ENCODE data around the gene IPPK. TPM values are rescaled to one million over a fixed set of nuclear protein-coding genes. Genes with fewer than 3 reads are reported as not detected.
A peak's percentile ranks its signal among the peaks of the same experiment; 100 is the strongest.

Gene IPPK
- total and polyA plus RNA-seq, 2 donors (not counting 1 experiment from before 2014, with no cell fraction given): 6.8 to 8.7 TPM

DNA sequence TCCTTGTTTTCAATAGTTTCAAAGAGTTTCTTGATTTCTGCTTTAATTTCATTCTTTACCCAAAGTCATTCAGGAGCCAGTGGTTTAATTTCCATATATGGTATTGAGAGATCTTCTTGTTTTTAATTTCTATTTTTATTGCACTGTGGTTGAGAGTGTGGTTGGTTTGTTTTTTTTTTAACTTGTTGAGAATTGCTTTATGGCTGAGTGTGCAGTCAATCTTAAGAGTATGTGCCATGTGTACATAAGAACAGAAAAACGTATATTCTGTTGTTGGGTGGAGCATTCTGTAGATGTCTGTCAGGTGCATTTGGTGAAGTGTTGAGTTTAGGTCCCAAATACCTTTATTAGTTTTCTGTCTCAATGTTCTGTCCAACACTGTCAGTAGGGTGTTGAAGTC is 26.7 kb upstream of the IPPK start:
- no peaks in the 10 kb centered on the region for H3K36me3 ChIP-seq (replicated peaks in 1 of 2; ENCODE audit: control extremely low read depth in 1 of 2, control insufficient read depth in 1 of 2, extremely low read depth in 1 of 2, insufficient read depth in 2 of 2, low read length in 1 of 2)
- DNase-seq (no peak), ATAC-seq (ENCODE audit: low read depth) (no peak)
- POLR2A ChIA-PET: no interaction called here
- no peak overlapping the region for H3K27ac Mint-ChIP-seq
- H3K79me2 ChIP-seq (ENCODE audit: control insufficient read depth, insufficient read depth, low read length): no peaks in the 10 kb centered on the region
- peaks cover 0 to 6% of the 10 kb centered on the region in 2 donors for H3K4me1 ChIP-seq (ENCODE audit: control insufficient read depth in 2 of 2, insufficient read depth in 2 of 2, low read length in 2 of 2)
- H2AFZ ChIP-seq (ENCODE audit: insufficient read depth, low read depth, low read length, poor library complexity, severe bottlenecking): no peak overlapping the region
- H3K27me3 ChIP-seq (replicated peaks in 1 of 4; ENCODE audit: control extremely low read depth in 1 of 4, control insufficient read depth in 3 of 4, insufficient read depth in 4 of 4, low read length in 3 of 4): no peaks in the 10 kb centered on the region
- no peak overlapping the region for H3K9ac ChIP-seq (ENCODE audit: low read length)
- no peak overlapping the region for H3K4me2 ChIP-seq (replicated peaks; ENCODE audit: low read depth, low read length, poor library complexity, severe bottlenecking)
- CTCF ChIA-PET: interaction anchor here (0.7 kb wide), 1 partner anchor 562 kb away, joined by 3 read pairs; no protein-coding TSS in a partner anchor
- no peaks in the 10 kb centered on the region for H3K27me3 Mint-ChIP-seq
- peaks cover 10 to 24% (median 15%) of the 10 kb centered on the region in 3 donors for H3K9me3 ChIP-seq (ENCODE audit: control extremely low read depth in 1 of 3, control insufficient read depth in 2 of 3, insufficient read depth in 1 of 3, low read length in 2 of 3)
- H3K4me3 ChIP-seq (ENCODE audit: control extremely low read depth in 1 of 5, extremely low read depth in 1 of 5, insufficient read depth in 1 of 5, low read depth in 2 of 5, low read length in 4 of 5): no peak overlapping the region
- H3K27ac ChIP-seq (ENCODE audit: low read length in 2 of 2): no peak overlapping the region
- intact Hi-C loops (cut with micrococcal nuclease): no loop called here
- peaks cover 17% of the 10 kb centered on the region for H3K9me3 Mint-ChIP-seq (ENCODE audit: insufficient read depth)
- no peaks in the 10 kb centered on the region for H4K20me1 ChIP-seq (ENCODE audit: control insufficient read depth, insufficient read depth, low read length, poor library complexity, severe bottlenecking)
- peak overlapping the region; percentile 9 for H3K4me3 Mint-ChIP-seq
- WGBS (ENCODE audit: insufficient coverage): 43% methylated on average over 1 of the region's 1 CpG
- H3K4me1 Mint-ChIP-seq: peaks cover 12% of the 10 kb centered on the region
- TF ChIP-seq, protein P1, sequence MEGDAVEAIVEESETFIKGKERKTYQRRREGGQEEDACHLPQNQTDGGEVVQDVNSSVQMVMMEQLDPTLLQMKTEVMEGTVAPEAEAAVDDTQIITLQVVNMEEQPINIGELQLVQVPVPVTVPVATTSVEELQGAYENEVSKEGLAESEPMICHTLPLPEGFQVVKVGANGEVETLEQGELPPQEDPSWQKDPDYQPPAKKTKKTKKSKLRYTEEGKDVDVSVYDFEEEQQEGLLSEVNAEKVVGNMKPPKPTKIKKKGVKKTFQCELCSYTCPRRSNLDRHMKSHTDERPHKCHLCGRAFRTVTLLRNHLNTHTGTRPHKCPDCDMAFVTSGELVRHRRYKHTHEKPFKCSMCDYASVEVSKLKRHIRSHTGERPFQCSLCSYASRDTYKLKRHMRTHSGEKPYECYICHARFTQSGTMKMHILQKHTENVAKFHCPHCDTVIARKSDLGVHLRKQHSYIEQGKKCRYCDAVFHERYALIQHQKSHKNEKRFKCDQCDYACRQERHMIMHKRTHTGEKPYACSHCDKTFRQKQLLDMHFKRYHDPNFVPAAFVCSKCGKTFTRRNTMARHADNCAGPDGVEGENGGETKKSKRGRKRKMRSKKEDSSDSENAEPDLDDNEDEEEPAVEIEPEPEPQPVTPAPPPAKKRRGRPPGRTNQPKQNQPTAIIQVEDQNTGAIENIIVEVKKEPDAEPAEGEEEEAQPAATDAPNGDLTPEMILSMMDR (IDR thresholded peaks at IDR 0.05): no peak
- TF ChIP-seq EZH2 (IDR thresholded peaks at IDR 0.05; ENCODE audit: borderline replicate concordance, insufficient read depth, low read depth, low read length, poor library complexity, severe bottlenecking): no peak

- ChIA-PET CTCF (no interaction called here), POLR2A (no interaction called here)
- Histone ChIP-seq H4K20me1 (ENCODE audit: control insufficient read depth, insufficient read depth, low read length, poor library complexity, severe bottlenecking) (no peaks in the 10 kb centered on the region), H3K27ac (ENCODE audit: low read length in 2 of 2) (no peak overlapping the region), H3K9ac (ENCODE audit: low read length) (no peak overlapping the region), H3K4me3 (ENCODE audit: control extremely low read depth in 1 of 5, extremely low read depth in 1 of 5, insufficient read depth in 1 of 5, low read depth in 2 of 5, low read length in 4 of 5) (no peak overlapping the region), H2AFZ (ENCODE audit: insufficient read depth, low read depth, low read length, poor library complexity, severe bottlenecking) (no peak overlapping the region), H3K36me3 (replicated peaks in 1 of 2; ENCODE audit: control extremely low read depth in 1 of 2, control insufficient read depth in 1 of 2, extremely low read depth in 1 of 2, insufficient read depth in 2 of 2, low read length in 1 of 2) (no peaks in the 10 kb centered on the region), H3K4me2 (replicated peaks; ENCODE audit: low read depth, low read length, poor library complexity, severe bottlenecking) (no peak overlapping the region), H3K4me1 (ENCODE audit: control insufficient read depth in 2 of 2, insufficient read depth in 2 of 2, low read length in 2 of 2) (peaks cover 0 to 3% of the 10 kb centered on the region in 2 donors), H3K27me3 (replicated peaks in 1 of 4; ENCODE audit: control extremely low read depth in 1 of 4, control insufficient read depth in 3 of 4, insufficient read depth in 4 of 4, low read length in 3 of 4) (no peaks in the 10 kb centered on the region), H3K9me3 (ENCODE audit: control extremely low read depth in 1 of 3, control insufficient read depth in 2 of 3, insufficient read depth in 1 of 3, low read length in 2 of 3) (peaks cover under 1 to 29% (median 15%) of the 10 kb centered on the region in 3 donors), H3K79me2 (ENCODE audit: control insufficient read depth, insufficient read depth, low read length) (no peaks in the 10 kb centered on the region)
- Mint-ChIP-seq H3K4me3 (no peak overlapping the region), H3K27ac (no peak overlapping the region), H3K27me3 (no peaks in the 10 kb centered on the region), H3K4me1 (peaks cover 9% of the 10 kb centered on the region), H3K9me3 (ENCODE audit: insufficient read depth) (peaks cover 16% of the 10 kb centered on the region)
- intact Hi-C loops (cut with micrococcal nuclease): no loop called here
- TF ChIP-seq, protein P1 (IDR thresholded peaks at IDR 0.05): no peak
- TF ChIP-seq EZH2 (IDR thresholded peaks at IDR 0.05; ENCODE audit: borderline replicate concordance, insufficient read depth, low read depth, low read length, poor library complexity, severe bottlenecking): no peak
- DNase-seq (no peak), ATAC-seq (ENCODE audit: low read depth) (no peak)
- 85% methylated on average over 2 of the region's 3 CpGs for whole genome bisulfite sequencing (ENCODE audit: insufficient coverage)
These were observed 17.0 kb upstream of the IPPK start for GRCh38 chr9:92686954-92687353.
